Measurements from ENCODE around the gene CHADL. TPM values are rescaled to one million over a fixed set of nuclear protein-coding genes. Genes with fewer than 3 reads are reported as not detected.
A peak's percentile ranks its signal among the peaks of the same experiment; 100 is the strongest.

CHADL gene
- total RNA-seq, 2 experiments from 2014 or later: 0.23 TPM; not detected in 1

GRCh38 chr22:41237036-41237706 is 3.6 kb downstream of the CHADL start:
- intact Hi-C loops (cut with micrococcal nuclease): loop anchor here (10.0 kb wide), 1 partner anchor 312 kb away; no protein-coding TSS in a partner anchor
- peak overlapping the region; percentile 59 for H3K4me3 Mint-ChIP-seq
- H3K27me3 Mint-ChIP-seq: no peaks in the 10 kb centered on the region
- ChIA-PET CTCF (interaction anchor here (0.5 to 3.4 kb wide), 59 partner anchors 8 to 429 kb away, joined by 3 to 80 read pairs (median 4); partner anchors contain the start of genes EP300, RBX1 and TEF), POLR2A (interaction anchor here (0.6 to 1.6 kb wide), 9 partner anchors 8 to 315 kb away, joined by 3 to 5 read pairs (median 3); no protein-coding TSS in a partner anchor)
- H3K36me3 Mint-ChIP-seq (ENCODE audit: low read depth): no peaks in the 10 kb centered on the region
- H3K4me1 Mint-ChIP-seq (ENCODE audit: low read depth): peaks cover 7% of the 10 kb centered on the region
- no peak overlapping the region for H3K27ac Mint-ChIP-seq
- ATAC-seq: no peak
- DNase-seq: no peak
- peak; percentile 88 for TF ChIP-seq CTCF (IDR thresholded peaks at IDR 0.05)
- H3K9me3 Mint-ChIP-seq: no peaks in the 10 kb centered on the region

- TF ChIP-seq CTCF (IDR thresholded peaks at IDR 0.05): no peak
- intact Hi-C loops (cut with micrococcal nuclease): loop anchor here (10.0 kb wide), 1 partner anchor 310 kb away; no protein-coding TSS in a partner anchor
- H3K36me3 Mint-ChIP-seq (ENCODE audit: low read depth): peaks cover 7% of the 10 kb centered on the region
- ATAC-seq (no peak), DNase-seq (no peak)
- H3K9me3 Mint-ChIP-seq: no peaks in the 10 kb centered on the region
- H3K27me3 Mint-ChIP-seq: no peaks in the 10 kb centered on the region
- ChIA-PET POLR2A (no interaction called here), CTCF (interaction anchor here (0.8 to 3.4 kb wide), 4 partner anchors 17 to 313 kb away, joined by 3 to 19 read pairs (median 4); no protein-coding TSS in a partner anchor)
- H3K27ac Mint-ChIP-seq: no peak overlapping the region
- peaks cover 7% of the 10 kb centered on the region for H3K4me1 Mint-ChIP-seq (ENCODE audit: low read depth)
- no peak overlapping the region for H3K4me3 Mint-ChIP-seq
Observed at GRCh38 chr22:41234815-41235695, 5.7 kb downstream of the CHADL start.

- POLR2A ChIA-PET: interaction anchor here (0.8 kb wide), 1 partner anchor 38 kb away, joined by 3 read pairs; no protein-coding TSS in a partner anchor
- Mint-ChIP-seq H3K4me3 (no peak overlapping the region), H3K4me1 (ENCODE audit: low read depth) (no peaks in the 10 kb centered on the region), H3K36me3 (ENCODE audit: low read depth) (peaks cover 16% of the 10 kb centered on the region), H3K27ac (no peak overlapping the region), H3K9me3 (no peaks in the 10 kb centered on the region), H3K27me3 (no peaks in the 10 kb centered on the region)
- no peak for ATAC-seq
- TF ChIP-seq CTCF (IDR thresholded peaks at IDR 0.05): no peak
- DNase-seq: no peak
- CTCF ChIA-PET: interaction anchor here (1.1 to 1.2 kb wide), 2 partner anchors 10 to 309 kb away, joined by 3 to 6 read pairs; partner anchors contain the start of gene CHADL
- intact Hi-C loops (cut with micrococcal nuclease): loop anchor here (10.0 kb wide), 1 partner anchor 307 kb away; no protein-coding TSS in a partner anchor
Observed at GRCh38 chr22:41231369-41231768, 9.4 kb downstream of the CHADL start.

GRCh38 chr22:41230401-41230785 is 10.3 kb downstream of the CHADL start:
- DNase-seq: no peak
- H3K4me3 Mint-ChIP-seq: no peak overlapping the region
- H3K4me1 Mint-ChIP-seq (ENCODE audit: low read depth): no peaks in the 10 kb centered on the region
- no peak for ATAC-seq
- no peaks in the 10 kb centered on the region for H3K27me3 Mint-ChIP-seq
- ChIA-PET POLR2A (interaction anchor here (0.8 to 1.5 kb wide), 4 partner anchors 8 to 39 kb away, joined by 3 to 5 read pairs (median 4); no protein-coding TSS in a partner anchor), CTCF (interaction anchor here (1.1 to 1.2 kb wide), 2 partner anchors 11 to 308 kb away, joined by 3 to 6 read pairs; partner anchors contain the start of gene CHADL)
- H3K9me3 Mint-ChIP-seq: no peaks in the 10 kb centered on the region
- TF ChIP-seq CTCF (IDR thresholded peaks at IDR 0.05): no peak
- intact Hi-C loops (cut with micrococcal nuclease): loop anchor here (10.0 kb wide), 1 partner anchor 306 kb away; no protein-coding TSS in a partner anchor
- no peak overlapping the region for H3K27ac Mint-ChIP-seq
- H3K36me3 Mint-ChIP-seq (ENCODE audit: low read depth): peaks cover 20% of the 10 kb centered on the region
